H9 (cell line): ENCODE measurements around the gene PDE3A. TPM values are rescaled to one million over a fixed set of nuclear protein-coding genes. Genes with fewer than 3 reads are reported as not detected.

Experiments used
- DNase-seq: peaks from one replicate; pipeline ENCODE4 v3.0.0-alpha.2; 2017
- H2AFZ ChIP-seq: one replicate; pipeline ENCODE4 v1.6.1; 2013; ENCODE audit warnings: mild to moderate bottlenecking, low read length, control low read depth, moderate library complexity
- H2AK5ac ChIP-seq: 2 replicates; pipeline ENCODE4 v1.6.1; 2013; ENCODE audit warnings: low read length, control low read depth, mixed read lengths; ENCODE audit not compliant: insufficient read length
- H2BK120ac ChIP-seq: one replicate; pipeline ENCODE4 v1.6.1; 2013; ENCODE audit warnings: low read depth, mild to moderate bottlenecking, low read length, control low read depth, inconsistent platforms; ENCODE audit not compliant: poor library complexity, severe bottlenecking
- H2BK12ac ChIP-seq: 2 replicates; pipeline ENCODE4 v1.6.1; 2013; ENCODE audit warnings: low read length, control low read depth, mixed read lengths, low read depth; ENCODE audit not compliant: insufficient read length
- H2BK15ac ChIP-seq: 2 replicates; pipeline ENCODE4 v1.6.1; 2013; ENCODE audit warnings: low read depth, low read length, control low read depth
- H2BK20ac ChIP-seq: one replicate; pipeline ENCODE4 v1.6.1; 2013; ENCODE audit warnings: low read depth, mild to moderate bottlenecking, low read length, control low read depth, inconsistent platforms; ENCODE audit not compliant: poor library complexity, severe bottlenecking
- H2BK5ac ChIP-seq: 2 replicates; pipeline ENCODE4 v1.6.1; 2013; ENCODE audit warnings: low read length, control low read depth, mixed read lengths; ENCODE audit not compliant: insufficient read length
- H3K14ac ChIP-seq: 2 replicates; pipeline ENCODE4 v1.6.1; 2013; ENCODE audit warnings: low read length, control low read depth; ENCODE audit not compliant: insufficient read depth
- H3K18ac ChIP-seq: 2 replicates; pipeline ENCODE4 v1.6.1; 2013; ENCODE audit warnings: low read depth, mild to moderate bottlenecking, mixed read lengths, low read length, control low read depth; ENCODE audit not compliant: insufficient read length
- H3K23ac ChIP-seq: 2 replicates; pipeline ENCODE4 v1.6.1; 2013; ENCODE audit warnings: low read length, control low read depth, mixed read lengths, low read depth; ENCODE audit not compliant: insufficient read length
- H3K23me2 ChIP-seq: 2 replicates; pipeline ENCODE4 v1.6.1; 2013; ENCODE audit warnings: low read depth, mild to moderate bottlenecking, mixed read lengths, low read length, control low read depth; ENCODE audit not compliant: insufficient read length, poor library complexity, severe bottlenecking
- H3K27ac ChIP-seq: 2 replicates; pipeline ENCODE4 v1.5.1; 2013; ENCODE audit warnings: low read length, control low read depth, mixed read lengths, low read depth; ENCODE audit not compliant: insufficient read length
- H3K27me3 ChIP-seq: 2 replicates; pipeline ENCODE4 v1.6.1; 2013; ENCODE audit warnings: low read length, control low read depth, inconsistent platforms; ENCODE audit not compliant: insufficient read depth
- H3K4ac ChIP-seq: 2 replicates; pipeline ENCODE4 v1.6.1; 2013; ENCODE audit warnings: low read depth, mild to moderate bottlenecking, control low read depth, inconsistent platforms, low read length, moderate library complexity
- H3K4me1 ChIP-seq: 2 replicates; pipeline ENCODE4 v1.6.1; 2013; ENCODE audit warnings: low read length, control low read depth, inconsistent platforms; ENCODE audit not compliant: insufficient read depth
- H3K4me2 ChIP-seq: 2 replicates; pipeline ENCODE4 v1.6.1; 2013; ENCODE audit warnings: low read length, control low read depth, mixed read lengths; ENCODE audit not compliant: insufficient read length, insufficient read depth
- H3K56ac ChIP-seq: 2 replicates; pipeline ENCODE4 v1.6.1; 2013; ENCODE audit warnings: low read depth, mild to moderate bottlenecking, mixed read lengths, low read length, control low read depth; ENCODE audit not compliant: insufficient read length
- H3K79me1 ChIP-seq: 2 replicates; pipeline ENCODE4 v1.6.1; 2013; ENCODE audit warnings: low read depth, mild to moderate bottlenecking, moderate library complexity, low read length, control low read depth, inconsistent platforms; ENCODE audit not compliant: insufficient read depth, poor library complexity, severe bottlenecking
- H3K79me2 ChIP-seq: 2 replicates; pipeline ENCODE4 v1.6.1; 2013; ENCODE audit warnings: low read length, control low read depth, inconsistent platforms; ENCODE audit not compliant: insufficient read depth
- H3K9ac ChIP-seq: 2 replicates; pipeline ENCODE4 v1.6.1; 2013; ENCODE audit warnings: low read length, control low read depth, mixed read lengths; ENCODE audit not compliant: insufficient read length; ENCODE audit errors: extremely low read depth
- H3K9me3 ChIP-seq: one replicate; pipeline ENCODE4 v1.6.1; 2013; ENCODE audit warnings: low read depth, low read length, inconsistent platforms; ENCODE audit not compliant: control insufficient read depth
- H3T11ph ChIP-seq: one replicate; pipeline ENCODE4 v1.6.1; 2013; ENCODE audit warnings: mild to moderate bottlenecking, low read length, control low read depth, inconsistent platforms
- H4K20me1 ChIP-seq: one replicate; pipeline ENCODE4 v1.6.1; 2013; ENCODE audit not compliant: control insufficient read depth, insufficient read length, insufficient read depth
- H4K5ac ChIP-seq: 2 replicates; pipeline ENCODE4 v1.6.1; 2013; ENCODE audit warnings: low read depth, mild to moderate bottlenecking, mixed read lengths, low read length, control low read depth; ENCODE audit not compliant: insufficient read length
- H4K8ac ChIP-seq: replicated peaks from 2 replicates; pipeline ENCODE4 v1.6.1; 2013; ENCODE audit warnings: low read length, control low read depth, mixed read lengths, low read depth; ENCODE audit not compliant: insufficient read length
- H4K91ac ChIP-seq: 2 replicates; pipeline ENCODE4 v1.6.1; 2013; ENCODE audit warnings: low read depth, mild to moderate bottlenecking, moderate library complexity, mixed read lengths, low read length, control low read depth; ENCODE audit not compliant: insufficient read length
- H3K27ac Mint-ChIP-seq, 3 experiments: 2 replicates in 2 of 3; 3 replicates in 1 of 3; pipeline ENCODE4 v1.8.0; 2020 to 2021; ENCODE audit warnings: mixed read lengths in 3 of 3, mild to moderate bottlenecking in 1 of 3, moderate library complexity in 1 of 3
- H3K27me3 Mint-ChIP-seq: 2 replicates; pipeline ENCODE4 v1.8.0; 2021; ENCODE audit warnings: low read depth, mild to moderate bottlenecking, moderate library complexity, mixed read lengths
- H3K36me3 Mint-ChIP-seq, 3 experiments: 2 replicates in 2 of 3; 3 replicates in 1 of 3; pipeline ENCODE4 v1.8.0; 2020 to 2021; ENCODE audit warnings: low read depth in 3 of 3, mixed read lengths in 3 of 3; ENCODE audit not compliant: insufficient read depth in 1 of 3
- H3K4me1 Mint-ChIP-seq, 2 experiments: 2 replicates each; pipeline ENCODE4 v1.8.0; 2020; ENCODE audit warnings: mixed read lengths in 2 of 2
- H3K4me3 Mint-ChIP-seq, 2 experiments: 2 replicates in 1 of 2; 3 replicates in 1 of 2; pipeline ENCODE4 v1.8.0; 2020 to 2021; ENCODE audit warnings: mild to moderate bottlenecking in 2 of 2, mixed read lengths in 2 of 2, moderate library complexity in 1 of 2
- H3K9me3 Mint-ChIP-seq, 2 experiments: 2 replicates in 1 of 2; 3 replicates in 1 of 2; pipeline ENCODE4 v1.8.0; 2020; ENCODE audit warnings: mild to moderate bottlenecking in 2 of 2, mixed read lengths in 2 of 2, moderate library complexity in 1 of 2
- WGBS: extraction: QIAGEN DNeasy Blood & Tissue Kit; methylation state at CpG from one replicate; pipeline ENCODE4 v1.1.7; 2013; ENCODE audit warnings: missing lambda C conversion rate, low lambda C conversion rate, mixed read lengths; ENCODE audit not compliant: insufficient read length; ENCODE audit errors: extremely low coverage; 5-methylcytosine and 5-hydroxymethylcytosine counted together
- total RNA-seq: library from RNA; stranded (reverse); gene quantifications from 2 replicates; pipeline ENCODE4 v1.2.1, GENCODE V29; 2021
- TF ChIP-seq, protein P1 (sequence below): fragments of 200-600 bp; sonication (generic); conservative IDR thresholded peaks from 3 replicates; pipeline ENCODE4 v1.8.0; 2021; ENCODE audit warnings: antibody characterized with exemption, mild to moderate bottlenecking

The PDE3A gene
- total RNA-seq, 1 experiment from 2014 or later: 3.0 TPM

DNA sequence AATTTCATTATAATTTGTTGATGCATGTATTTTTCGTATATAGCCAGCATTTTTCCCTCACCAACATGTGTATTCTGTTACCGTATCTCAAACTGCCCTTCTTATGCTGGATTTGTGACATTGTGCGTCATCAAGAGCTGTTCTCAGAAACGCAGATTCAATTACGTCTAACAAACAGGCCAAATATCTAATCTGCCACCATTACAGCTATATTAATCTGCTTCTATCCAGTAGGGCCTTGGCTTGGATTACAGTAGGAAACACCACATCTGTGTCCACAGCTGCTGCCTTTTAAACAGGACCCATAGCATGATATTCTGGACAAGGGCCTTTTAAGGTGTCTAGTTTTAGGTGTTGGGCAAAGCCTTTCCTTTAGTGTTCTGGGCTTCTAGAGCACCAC, 140.6 kb downstream of the PDE3A start:
- H3K4me1 Mint-ChIP-seq: no peaks in the 10 kb centered on the region
- H4K91ac ChIP-seq: no peak overlapping the region
- no peak overlapping the region for H2AK5ac ChIP-seq
- H3K27me3 ChIP-seq: no peaks in the 10 kb centered on the region
- H3K4ac ChIP-seq: no peak overlapping the region
- no peak overlapping the region for H3K27ac ChIP-seq
- H2BK120ac ChIP-seq: no peak overlapping the region
- no peak overlapping the region for H2AFZ ChIP-seq
- TF ChIP-seq, protein P1, sequence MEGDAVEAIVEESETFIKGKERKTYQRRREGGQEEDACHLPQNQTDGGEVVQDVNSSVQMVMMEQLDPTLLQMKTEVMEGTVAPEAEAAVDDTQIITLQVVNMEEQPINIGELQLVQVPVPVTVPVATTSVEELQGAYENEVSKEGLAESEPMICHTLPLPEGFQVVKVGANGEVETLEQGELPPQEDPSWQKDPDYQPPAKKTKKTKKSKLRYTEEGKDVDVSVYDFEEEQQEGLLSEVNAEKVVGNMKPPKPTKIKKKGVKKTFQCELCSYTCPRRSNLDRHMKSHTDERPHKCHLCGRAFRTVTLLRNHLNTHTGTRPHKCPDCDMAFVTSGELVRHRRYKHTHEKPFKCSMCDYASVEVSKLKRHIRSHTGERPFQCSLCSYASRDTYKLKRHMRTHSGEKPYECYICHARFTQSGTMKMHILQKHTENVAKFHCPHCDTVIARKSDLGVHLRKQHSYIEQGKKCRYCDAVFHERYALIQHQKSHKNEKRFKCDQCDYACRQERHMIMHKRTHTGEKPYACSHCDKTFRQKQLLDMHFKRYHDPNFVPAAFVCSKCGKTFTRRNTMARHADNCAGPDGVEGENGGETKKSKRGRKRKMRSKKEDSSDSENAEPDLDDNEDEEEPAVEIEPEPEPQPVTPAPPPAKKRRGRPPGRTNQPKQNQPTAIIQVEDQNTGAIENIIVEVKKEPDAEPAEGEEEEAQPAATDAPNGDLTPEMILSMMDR: no peak
- H4K8ac ChIP-seq: no peak overlapping the region
- WGBS: no CpG with 5 or more reads among the region's 5 CpGs
- no peaks in the 10 kb centered on the region for H3K23me2 ChIP-seq
- no peaks in the 10 kb centered on the region for H3K79me2 ChIP-seq
- no peaks in the 10 kb centered on the region for H3K9me3 ChIP-seq
- no peaks in the 10 kb centered on the region for H3K27me3 Mint-ChIP-seq
- no peak overlapping the region for H3K18ac ChIP-seq
- no peak overlapping the region for H3T11ph ChIP-seq
- H3K4me3 Mint-ChIP-seq: no peak overlapping the region
- H3K27ac Mint-ChIP-seq: no peak overlapping the region; a peak in 1 of 7 replicates
- H3K36me3 Mint-ChIP-seq: no peaks in the 10 kb centered on the region
- no peak overlapping the region for H3K9ac ChIP-seq
- H3K4me1 ChIP-seq: no peaks in the 10 kb centered on the region
- H3K4me2 ChIP-seq: no peak overlapping the region
- no peak overlapping the region for H3K23ac ChIP-seq
- no peaks in the 10 kb centered on the region for H4K20me1 ChIP-seq
- no peak overlapping the region for H2BK20ac ChIP-seq
- DNase-seq: no peak
- no peak overlapping the region for H4K5ac ChIP-seq
- H2BK5ac ChIP-seq: no peak overlapping the region
- H3K79me1 ChIP-seq: no peaks in the 10 kb centered on the region
- H3K56ac ChIP-seq: no peak overlapping the region
- H3K14ac ChIP-seq: no peak overlapping the region
- H3K9me3 Mint-ChIP-seq: no peaks in the 10 kb centered on the region
- H2BK12ac ChIP-seq: no peak overlapping the region
- no peak overlapping the region for H2BK15ac ChIP-seq
